Karpas-422 (cell line): ENCODE data around the gene CASP6. TPM values are rescaled to one million over a fixed set of nuclear protein-coding genes. Genes with fewer than 3 reads are reported as not detected.

ENCODE experiments used
- small RNA-seq: library from RNA; depleted of rRNA; stranded (forward); fragments of <200 nt; gene quantifications from one replicate; pipeline ENCODE3, GENCODE V24; 2014
- total RNA-seq: library from RNA; depleted of rRNA; stranded (reverse); fragments of >200 nt; shearing (Covaris generic); gene quantifications from 2 replicates; pipeline ENCODE4 v1.2.3, GENCODE V29; 2014; ENCODE audit warnings: low replicate concordance; rRNA removed

Gene CASP6
- total RNA-seq, 1 experiment from 2014 or later: 7.8 TPM

Small RNA genes within 50 kb of the gene (small RNA-seq; reads per million reads assigned to genes)
- gene HIGD1AP14: 0.28 reads per million

Other genes starting within 250 kb of the CASP6 start
- gene MCUB, start 143.2 kb downstream of the CASP6 start, total RNA-seq: 72.9 and 103 TPM in 2 replicates
- 5.8 and 20.6 TPM in 2 replicates for gene PLA2G12A, start 26.6 kb upstream of the CASP6 start, total RNA-seq
- gene CFI, start 98.6 kb upstream of the CASP6 start, total RNA-seq: 0.79 TPM in 1 of 2 replicates, not detected in the other
- 10.9 and 13.5 TPM in 2 replicates for gene GAR1, start 112.3 kb upstream of the CASP6 start, total RNA-seq
- 0.40 TPM in 1 of 2 replicates, not detected in the other for gene RRH, start 124.5 kb upstream of the CASP6 start, total RNA-seq
- gene LRIT3, start 144.7 kb upstream of the CASP6 start, total RNA-seq: 0.19 TPM in 1 of 2 replicates, not detected in the other
- not detected in 2 replicates for gene EGF, start 209.4 kb upstream of the CASP6 start, total RNA-seq